Neutrophil (primary cell): ENCODE measurements around the gene SLC16A3.
A peak's percentile ranks its signal among the peaks of the same experiment; 100 is the strongest.
"Not testable (repeated sequence)": the region's sequence is repeated elsewhere in the genome, so short reads cannot be mapped to it uniquely, and the experiment has no call there.

ENCODE experiments used
- H3K27ac ChIP-seq: fragments of 200-600 bp; sonication (generic); 2 replicates; pipeline ENCODE4 v1.5.1; 2016; ENCODE audit warnings: mild to moderate bottlenecking, moderate library complexity
- H3K27me3 ChIP-seq: fragments of 200-600 bp; sonication (generic); 2 replicates; pipeline ENCODE4 v1.6.0; 2016; ENCODE audit warnings: mild to moderate bottlenecking
- H3K36me3 ChIP-seq: fragments of 200-600 bp; sonication (generic); 2 replicates; pipeline ENCODE4 v1.5.1; 2017
- H3K4me1 ChIP-seq, 2 experiments: fragments of 200-600 bp in 1 of 2; sonication (generic) in 1 of 2; 1 replicate in 1 of 2; 2 replicates in 1 of 2; pipeline versions ENCODE4 v1.5.1 to v1.6.1; 2013 to 2016; ENCODE audit warnings: low read depth in 1 of 2, low read length in 1 of 2, mild to moderate bottlenecking in 1 of 2, moderate library complexity in 1 of 2; ENCODE audit not compliant: control insufficient read depth in 1 of 2, insufficient read depth in 1 of 2
- H3K4me3 ChIP-seq, 2 experiments: fragments of 200-600 bp in 1 of 2; sonication (generic) in 1 of 2; 1 replicate in 1 of 2; 2 replicates in 1 of 2; pipeline ENCODE4 v1.5.1; 2013 to 2016; ENCODE audit warnings: low read depth in 1 of 2, low read length in 1 of 2, mild to moderate bottlenecking in 1 of 2, moderate library complexity in 1 of 2
- H3K9me3 ChIP-seq: fragments of 200-600 bp; sonication (generic); 2 replicates; pipeline ENCODE4 v1.5.1; 2016
- CTCF ChIP-seq: fragments of 200-600 bp; sonication (generic); IDR thresholded peaks from 2 replicates; pipeline ENCODE4 v1.5.1; 2016; ENCODE audit warnings: antibody characterized with exemption

Gene SLC16A3

DNA sequence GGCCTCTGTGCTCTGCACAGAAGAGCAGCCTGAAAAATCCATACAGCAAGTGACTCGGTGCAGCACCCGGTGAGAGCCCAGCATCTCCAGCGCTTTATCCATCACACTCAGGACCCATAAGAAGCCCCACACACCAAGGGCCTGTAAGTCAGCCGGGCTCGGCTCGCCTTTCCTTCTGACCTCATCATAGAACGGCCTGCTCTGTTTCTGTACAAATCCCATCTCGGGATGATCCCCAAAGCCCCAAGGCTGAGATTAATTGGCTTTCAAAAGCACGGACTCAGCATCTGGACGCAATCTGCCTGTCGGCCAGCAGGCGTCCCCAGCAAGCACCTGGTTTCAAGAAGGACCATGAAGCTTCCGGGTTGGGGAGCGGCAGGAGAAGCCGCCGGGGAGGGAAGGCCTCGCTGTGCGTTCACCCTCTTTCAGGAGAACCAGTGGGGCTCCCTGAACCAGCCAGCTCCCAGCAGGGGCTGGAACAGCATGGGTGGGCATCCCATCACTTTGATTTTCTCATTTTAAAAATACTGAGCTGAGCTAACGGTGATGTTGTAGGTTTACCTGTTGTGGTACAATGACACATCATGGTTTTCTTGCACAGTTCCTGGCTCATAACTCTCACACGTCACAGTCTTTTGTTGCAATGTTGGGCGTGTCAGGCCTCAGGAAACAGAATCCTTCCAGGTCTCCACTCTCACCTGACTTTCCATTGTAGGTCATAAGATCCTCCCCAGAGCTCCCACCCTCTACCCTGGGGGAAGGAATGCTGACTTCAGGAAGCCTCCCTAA is 22.9 kb upstream of the SLC16A3 start:
- H3K27ac ChIP-seq: peak overlapping the region; percentile 99
- no peaks in the 10 kb centered on the region for H3K36me3 ChIP-seq
- peak; percentile 98 for TF ChIP-seq CTCF
- peak overlapping the region; percentile 61 to 63 for H3K4me3 ChIP-seq
- no peaks in the 10 kb centered on the region for H3K9me3 ChIP-seq
- H3K27me3 ChIP-seq: no peaks in the 10 kb centered on the region
- H3K4me1 ChIP-seq: peaks cover 40 to 41% of the 10 kb centered on the region in 2 experiments

DNA sequence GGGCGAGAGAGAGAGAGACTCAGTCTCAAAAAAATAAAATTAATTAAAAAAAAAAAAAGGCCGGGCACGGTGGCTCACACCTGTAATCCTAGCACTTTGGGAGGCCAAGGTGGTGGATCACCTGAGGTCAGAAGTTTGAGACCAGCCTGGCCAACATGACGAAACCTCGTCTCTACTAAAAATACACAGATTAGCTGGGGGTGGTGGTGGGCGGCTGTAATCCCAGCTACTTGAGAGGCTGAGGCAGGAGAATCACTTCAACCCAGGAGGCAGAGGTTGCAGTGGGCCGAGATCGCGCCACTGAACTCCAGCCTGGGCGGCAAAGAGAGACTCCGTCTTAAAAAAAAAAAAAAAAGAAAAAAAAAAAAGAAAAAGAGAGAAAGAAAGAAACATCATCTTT is 18.2 kb upstream of the SLC16A3 start:
- H3K4me3 ChIP-seq, H3K36me3 ChIP-seq, H3K27ac ChIP-seq, H3K27me3 ChIP-seq, H3K9me3 ChIP-seq: not testable (repeated sequence)
- peaks cover 62 to 65% of the 10 kb centered on the region in 2 experiments for H3K4me1 ChIP-seq

- peaks cover 61 to 63% of the 10 kb centered on the region in 2 experiments for H3K4me1 ChIP-seq
- peak within 1 kb of the TSS; percentile 100 for H3K27ac ChIP-seq
- H3K36me3 ChIP-seq: no peaks in the 10 kb centered on the region
- peak within 1 kb of the TSS; percentile 74 to 87 for H3K4me3 ChIP-seq
- H3K27me3 ChIP-seq: no peaks in the 10 kb centered on the region
- TF ChIP-seq CTCF: peak; percentile 83
- no peaks in the 10 kb centered on the region for H3K9me3 ChIP-seq
Observed at GRCh38 chr17:82212331-82213250, 16.3 kb upstream of the SLC16A3 start, which contains the start of gene CCDC57. TSS of gene CCDC57 (minus strand) at chr17:82212842. CDS start at chr17:82201944, 10,898 bp downstream.

DNA sequence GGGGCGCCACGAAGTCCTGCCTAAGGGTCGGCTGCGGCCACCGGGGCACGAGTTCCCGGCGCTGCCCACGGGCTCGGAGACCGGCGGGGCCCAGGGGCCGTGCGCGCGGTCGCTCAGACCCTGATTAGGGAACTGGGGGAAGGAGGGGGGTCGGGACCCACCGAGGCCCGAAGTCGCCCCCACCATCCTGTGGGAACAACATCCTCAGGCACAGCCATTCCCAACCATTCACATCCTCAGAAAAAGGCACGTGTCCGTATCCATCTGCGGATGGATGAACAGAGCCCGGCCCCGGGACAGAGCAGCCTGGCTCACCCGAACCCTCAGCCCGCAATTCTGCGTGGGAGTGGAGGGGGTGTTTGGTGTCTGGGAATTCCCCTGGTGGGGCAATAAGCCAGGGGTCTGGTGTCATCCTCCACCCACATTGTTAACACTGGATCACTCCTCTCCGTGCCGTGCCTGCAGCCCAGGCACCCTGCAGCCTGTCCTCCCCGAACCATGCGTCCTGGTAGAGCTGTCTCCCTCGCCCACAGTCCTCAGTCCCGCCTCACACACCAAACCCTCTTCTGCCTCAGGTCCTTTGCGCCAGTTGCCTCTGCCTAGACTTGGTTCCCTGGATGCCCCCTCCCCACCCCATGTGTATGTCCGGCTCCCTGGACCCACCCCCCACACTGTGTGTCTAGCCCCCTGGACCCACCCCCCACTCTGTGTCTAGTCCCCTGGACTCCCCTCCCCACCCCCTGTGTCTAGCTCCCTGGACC is 15.4 kb upstream of the SLC16A3 start:
- H3K4me1 ChIP-seq: peaks cover 64 to 71% of the 10 kb centered on the region in 2 experiments
- no peaks in the 10 kb centered on the region for H3K27me3 ChIP-seq
- H3K4me3 ChIP-seq: peak overlapping the region; percentile 74 to 87
- H3K36me3 ChIP-seq: no peaks in the 10 kb centered on the region
- H3K9me3 ChIP-seq: no peaks in the 10 kb centered on the region
- peak overlapping the region; percentile 100 for H3K27ac ChIP-seq
- TF ChIP-seq CTCF: no peak

DNA sequence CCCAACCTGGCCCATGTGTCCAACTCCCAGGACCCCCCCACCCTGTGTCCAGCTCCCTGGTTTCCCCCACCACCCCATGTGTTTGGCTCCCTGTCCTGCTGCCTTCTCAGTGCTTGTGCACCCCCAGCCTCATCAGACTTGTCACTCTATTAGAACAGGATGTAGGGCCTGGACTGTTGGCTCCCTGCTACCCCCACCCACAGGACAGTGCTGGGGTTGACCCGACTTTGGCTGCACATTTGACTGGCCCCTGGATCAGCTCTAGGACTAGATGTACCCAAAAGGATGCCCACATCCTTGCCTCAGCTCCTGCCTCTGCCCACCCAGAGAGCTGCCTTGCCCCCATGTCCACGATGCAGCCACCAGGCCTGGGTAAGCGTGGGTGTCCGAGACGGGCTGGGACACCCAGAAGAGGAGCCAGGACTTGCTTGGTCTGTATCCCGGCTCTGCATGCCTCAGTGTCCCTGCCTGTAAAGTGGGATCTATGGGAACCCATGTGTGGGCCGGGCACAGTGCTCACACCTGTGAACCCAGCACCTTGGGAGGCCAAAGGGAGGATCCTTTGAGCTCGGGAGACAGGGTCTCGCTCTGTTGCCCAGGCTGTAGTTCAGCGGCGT is 14.7 kb upstream of the SLC16A3 start:
- Histone ChIP-seq H3K4me1 (peaks cover 71 to 78% of the 10 kb centered on the region in 2 experiments), H3K27ac (peak overlapping the region; percentile 100), H3K4me3 (no peak overlapping the region), H3K36me3 (no peaks in the 10 kb centered on the region), H3K27me3 (no peaks in the 10 kb centered on the region), H3K9me3 (no peaks in the 10 kb centered on the region)
- TF ChIP-seq CTCF: no peak
